A549 (cell line): ENCODE measurements around the gene ZNF827. TPM values are rescaled to one million over a fixed set of nuclear protein-coding genes. Genes with fewer than 3 reads are reported as not detected.
A peak's percentile ranks its signal among the peaks of the same experiment; 100 is the strongest.

Experiments used
- ATAC-seq, 2 experiments: fragments of 200-7000 bp in 1 of 2; fragments of >200 bp in 1 of 2; cut with Nextera tagmentation in 1 of 2; cut with Tn5 transposase in 1 of 2; 3 replicates each; pipeline versions ENCODE4 v1.8.0 to v1.9.1; 2018 to 2020; ENCODE audit warnings: mild to moderate bottlenecking in 1 of 2, moderate library complexity in 1 of 2
- CTCF ChIA-PET: fragments of 300-600 bp; sonication (Branson Sonifier 250); formaldehyde crosslinking; extraction: SDS; loops from one replicate; lab custom pipeline; 2021; ENCODE audit warnings: antibody characterized with exemption, inconsistent platforms; lab: Yijun Ruan, JAX
- POLR2A ChIA-PET: fragments of 350-600 bp; formaldehyde crosslinking; extraction: SDS; loops from one replicate; lab custom pipeline; 2021; ENCODE audit warnings: antibody characterized with exemption, inconsistent platforms; lab: Yijun Ruan, JAX
- DNase-seq, 2 experiments: peaks; one replicate each; pipeline versions ENCODE4 v3.0.0 to v3.0.0-alpha.2; 2011 to 2016; ENCODE audit warnings: low read depth in 1 of 2, low spot score in 1 of 2
- FAIRE-seq: peaks from 2 replicates; lab custom pipeline; 2011; peaks lifted over from hg19 to GRCh38; lab: Jason Lieb, UNC
- H3K27ac ChIP-seq, 2 experiments: fragments of >200 bp; sonication (Bioruptor Twin); formaldehyde crosslinking; 3 replicates each; pipeline ENCODE4 v1.5.1; 2016 to 2017
- H3K4me1 ChIP-seq: fragments of >200 bp; sonication (Bioruptor Twin); formaldehyde crosslinking; 3 replicates; pipeline ENCODE4 v1.6.1; 2016
- H3K4me2 ChIP-seq: fragments of >200 bp; sonication (Bioruptor Twin); formaldehyde crosslinking; 3 replicates; pipeline ENCODE4 v1.6.1; 2016
- H3K4me3 ChIP-seq: fragments of >200 bp; sonication (Bioruptor Twin); formaldehyde crosslinking; 3 replicates; pipeline ENCODE4 v1.5.1; 2016
- H3K9me3 ChIP-seq: fragments of >200 bp; sonication (Bioruptor Twin); formaldehyde crosslinking; 3 replicates; pipeline ENCODE4 v1.6.1; 2016
- BHLHE40 ChIP-seq: IDR thresholded peaks from 2 replicates; pipeline ENCODE4 v1.6.1; 2012; ENCODE audit warnings: low read depth, low read length, inconsistent platforms
- CEBPB ChIP-seq, 2 experiments: fragments of >200 bp in 1 of 2; sonication (Bioruptor Twin) in 1 of 2; formaldehyde crosslinking in 1 of 2; IDR thresholded peaks; 2 replicates each; pipeline ENCODE4 v1.6.1; 2012 to 2016
- EHF ChIP-seq: fragments of 250-450 bp; sonication (Bioruptor Pico); IDR thresholded peaks from 2 replicates; pipeline ENCODE4 v1.5.0; 2020; ENCODE audit warnings: mild to moderate bottlenecking
- EHMT2 ChIP-seq: fragments of 200-600 bp; sonication (generic); IDR thresholded peaks from 2 replicates; pipeline ENCODE4 v1.6.1; 2016; ENCODE audit warnings: antibody characterized with exemption, low read depth, mild to moderate bottlenecking, moderate library complexity
- HOXB13 ChIP-seq: fragments of 250-450 bp; sonication (Bioruptor Pico); IDR thresholded peaks from 2 replicates; pipeline ENCODE4 v1.5.0; 2020; ENCODE audit warnings: low read depth, mild to moderate bottlenecking, moderate library complexity
- JUNB ChIP-seq: fragments of >200 bp; sonication (Bioruptor Twin); formaldehyde crosslinking; IDR thresholded peaks from 2 replicates; pipeline ENCODE4 v1.6.1; 2016
- MYC ChIP-seq: IDR thresholded peaks from 2 replicates; pipeline ENCODE4 v1.6.1; 2012; ENCODE audit warnings: mild to moderate bottlenecking, inconsistent platforms, low read length, improper control_type of control experiment, borderline replicate concordance
- NFE2L2 ChIP-seq: fragments of 150-350 bp; conservative IDR thresholded peaks from 2 replicates; pipeline ENCODE4 v1.6.1; 2014; ENCODE audit warnings: low read length
- NR3C1 ChIP-seq: fragments of >200 bp; sonication (Bioruptor Twin); formaldehyde crosslinking; IDR thresholded peaks from 3 replicates; pipeline ENCODE4 v1.6.1; 2017
- RCOR1 ChIP-seq: fragments of 150-350 bp; IDR thresholded peaks from 2 replicates; pipeline ENCODE4 v1.6.1; 2014; ENCODE audit warnings: antibody characterized with exemption, low read length, low read depth
- RNF2 ChIP-seq: fragments of 200-600 bp; sonication (generic); IDR thresholded peaks from 2 replicates; pipeline ENCODE4 v1.6.1; 2016; ENCODE audit warnings: low read depth, mild to moderate bottlenecking, antibody characterized with exemption, moderate library complexity, borderline replicate concordance
- SMC3 ChIP-seq: fragments of >200 bp; sonication (Bioruptor Twin); formaldehyde crosslinking; IDR thresholded peaks from 3 replicates; pipeline ENCODE4 v1.6.1; 2018; ENCODE audit warnings: inconsistent platforms
- TP53 ChIP-seq: fragments of 250-450 bp; sonication (Bioruptor Pico); IDR thresholded peaks from 2 replicates; pipeline ENCODE4 v1.5.0; 2021; ENCODE audit warnings: mild to moderate bottlenecking, moderate library complexity
- WGBS: methylation state at CpG from one replicate; pipeline ENCODE4 v1.1.6; 2017; ENCODE audit errors: missing lambda C conversion rate; 5-methylcytosine and 5-hydroxymethylcytosine counted together
- polyA plus RNA-seq, 4 experiments: library from polyadenylated mRNA; depleted of rRNA in 3 of 4; stranded (reverse); fragments of >200 nt; fragmentation: RNase III in 1 of 4; extraction: RNeasy Plus Mini Kit Qiagen cat#74134 plus additional on column Dnase treatment in 1 of 4; gene quantifications; 2 replicates in 3 of 4; 3 replicates in 1 of 4; pipeline ENCODE4 v1.2.3, GENCODE V29; 2011 to 2017
- TF ChIP-seq, protein P1 (sequence below): IDR thresholded peaks from 2 replicates; pipeline ENCODE4 v1.6.1; 2012; ENCODE audit warnings: low read depth, borderline replicate concordance
- TF ChIP-seq, protein P2 (sequence below): fragments of 250-450 bp; sonication (Bioruptor Pico); IDR thresholded peaks from 2 replicates; pipeline ENCODE4 v1.5.0; 2021; ENCODE audit warnings: mild to moderate bottlenecking, moderate library complexity, borderline replicate concordance
- TF ChIP-seq, protein P3 (sequence below): fragments of 250-450 bp; sonication (Bioruptor Pico); IDR thresholded peaks from 2 replicates; pipeline ENCODE4 v1.5.0; 2020; ENCODE audit warnings: low read depth, mild to moderate bottlenecking, moderate library complexity

ZNF827 gene
- polyA plus RNA-seq, 2 of the 4 experiments (the other 2 are of a cell fraction), result 3.8 to 4.2 TPM

DNA sequence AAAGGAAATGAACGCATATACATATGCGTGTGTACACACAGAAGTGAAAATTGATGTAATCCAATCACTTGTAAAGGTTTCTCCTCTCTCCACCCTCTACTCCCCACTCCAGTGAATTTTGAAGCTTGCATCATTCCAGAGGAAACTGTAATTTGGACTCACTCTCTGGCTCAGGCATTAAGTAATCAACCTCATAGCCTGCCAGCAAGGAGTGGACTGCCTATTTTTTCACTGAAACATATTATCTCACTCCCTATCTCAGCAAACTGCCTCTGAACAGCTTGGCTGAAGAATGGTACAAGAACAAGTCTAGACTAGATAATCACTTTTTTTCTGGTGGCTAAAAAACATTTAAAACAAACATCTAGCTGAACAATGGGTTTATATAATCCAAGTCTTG is 134.5 kb downstream of the ZNF827 start:
- peak overlapping the region; percentile 60 for H3K4me2 ChIP-seq
- 0 out of 4 replicates have a peak, but pooled peaks of 1 of the 2 experiments have one; percentile 30 for TF ChIP-seq CEBPB (IDR thresholded peaks at IDR 0.05)
- TF ChIP-seq RCOR1, result no peak
- H3K4me1 ChIP-seq, result peaks cover 51% of the 10 kb centered on the region
- H3K9me3 ChIP-seq, result peaks cover 4% of the 10 kb centered on the region; the same call in 2 of the 3 replicates
- no peak overlapping the region for H3K4me3 ChIP-seq
- DNase-seq, result peak in 1 of 2 experiments; percentile 11
- no peak for FAIRE-seq
- H3K27ac ChIP-seq, result peak overlapping the region; percentile 54 to 73; a peak in 4 of 6 replicates
- WGBS, result 85% methylated on average over 2 of the region's 2 CpGs
- no peak for ATAC-seq
- POLR2A ChIA-PET, result no interaction called here
- CTCF ChIA-PET, result interaction anchor here (1.1 kb wide), 1 partner anchor 570 kb away, joined by 3 read pairs; no protein-coding TSS in a partner anchor

DNA sequence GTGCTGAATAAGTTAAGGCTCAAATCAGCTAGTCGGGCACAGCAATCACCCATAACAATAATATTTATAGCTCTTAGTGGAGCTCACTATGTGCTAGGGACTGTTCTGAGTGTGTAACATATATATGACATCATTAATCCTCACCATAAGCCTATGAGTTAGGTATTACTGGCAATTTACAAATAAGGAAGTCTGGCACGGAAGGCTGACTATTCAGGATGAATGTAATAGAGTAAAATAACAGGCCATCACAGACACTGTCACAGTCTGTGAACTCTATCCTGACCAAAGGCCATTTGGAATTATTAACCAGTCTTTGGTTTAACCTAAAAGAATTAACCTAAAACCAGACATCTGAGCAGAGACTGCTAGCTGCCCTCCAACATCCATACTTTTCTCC is 139.4 kb downstream of the ZNF827 start:
- ATAC-seq (no peak), FAIRE-seq (no peak), DNase-seq (no peak)
- Histone ChIP-seq H3K27ac (no peak overlapping the region), H3K4me1 (peaks cover 9% of the 10 kb centered on the region), H3K4me2 (no peak overlapping the region), H3K9me3 (no peaks in the 10 kb centered on the region), H3K4me3 (no peak overlapping the region)
- POLR2A ChIA-PET, result no interaction called here
- 86% methylated on average over 2 of the region's 2 CpGs for WGBS
- CTCF ChIA-PET, result interaction anchor here (0.9 kb wide), 1 partner anchor 143 kb away, joined by 3 read pairs; no protein-coding TSS in a partner anchor
- TF ChIP-seq JUNB (no peak), TP53 (CRISPR knock-in tag) (no peak), BHLHE40 (no peak), NR3C1 (no peak), MYC (no peak), SMC3 (no peak), RNF2 (no peak), EHF (CRISPR knock-in tag) (no peak)
- TF ChIP-seq, protein P1, sequence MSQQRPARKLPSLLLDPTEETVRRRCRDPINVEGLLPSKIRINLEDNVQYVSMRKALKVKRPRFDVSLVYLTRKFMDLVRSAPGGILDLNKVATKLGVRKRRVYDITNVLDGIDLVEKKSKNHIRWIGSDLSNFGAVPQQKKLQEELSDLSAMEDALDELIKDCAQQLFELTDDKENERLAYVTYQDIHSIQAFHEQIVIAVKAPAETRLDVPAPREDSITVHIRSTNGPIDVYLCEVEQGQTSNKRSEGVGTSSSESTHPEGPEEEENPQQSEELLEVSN, result no peak
- TF ChIP-seq, protein P2, sequence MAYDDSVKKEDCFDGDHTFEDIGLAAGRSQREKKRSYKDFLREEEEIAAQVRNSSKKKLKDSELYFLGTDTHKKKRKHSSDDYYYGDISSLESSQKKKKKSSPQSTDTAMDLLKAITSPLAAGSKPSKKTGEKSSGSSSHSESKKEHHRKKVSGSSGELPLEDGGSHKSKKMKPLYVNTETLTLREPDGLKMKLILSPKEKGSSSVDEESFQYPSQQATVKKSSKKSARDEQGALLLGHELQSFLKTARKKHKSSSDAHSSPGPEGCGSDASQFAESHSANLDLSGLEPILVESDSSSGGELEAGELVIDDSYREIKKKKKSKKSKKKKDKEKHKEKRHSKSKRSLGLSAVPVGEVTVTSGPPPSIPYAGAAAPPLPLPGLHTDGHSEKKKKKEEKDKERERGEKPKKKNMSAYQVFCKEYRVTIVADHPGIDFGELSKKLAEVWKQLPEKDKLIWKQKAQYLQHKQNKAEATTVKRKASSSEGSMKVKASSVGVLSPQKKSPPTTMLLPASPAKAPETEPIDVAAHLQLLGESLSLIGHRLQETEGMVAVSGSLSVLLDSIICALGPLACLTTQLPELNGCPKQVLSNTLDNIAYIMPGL, result no peak
- TF ChIP-seq, protein P3, sequence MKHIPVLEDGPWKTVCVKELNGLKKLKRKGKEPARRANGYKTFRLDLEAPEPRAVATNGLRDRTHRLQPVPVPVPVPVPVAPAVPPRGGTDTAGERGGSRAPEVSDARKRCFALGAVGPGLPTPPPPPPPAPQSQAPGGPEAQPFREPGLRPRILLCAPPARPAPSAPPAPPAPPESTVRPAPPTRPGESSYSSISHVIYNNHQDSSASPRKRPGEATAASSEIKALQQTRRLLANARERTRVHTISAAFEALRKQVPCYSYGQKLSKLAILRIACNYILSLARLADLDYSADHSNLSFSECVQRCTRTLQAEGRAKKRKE, result no peak

DNA sequence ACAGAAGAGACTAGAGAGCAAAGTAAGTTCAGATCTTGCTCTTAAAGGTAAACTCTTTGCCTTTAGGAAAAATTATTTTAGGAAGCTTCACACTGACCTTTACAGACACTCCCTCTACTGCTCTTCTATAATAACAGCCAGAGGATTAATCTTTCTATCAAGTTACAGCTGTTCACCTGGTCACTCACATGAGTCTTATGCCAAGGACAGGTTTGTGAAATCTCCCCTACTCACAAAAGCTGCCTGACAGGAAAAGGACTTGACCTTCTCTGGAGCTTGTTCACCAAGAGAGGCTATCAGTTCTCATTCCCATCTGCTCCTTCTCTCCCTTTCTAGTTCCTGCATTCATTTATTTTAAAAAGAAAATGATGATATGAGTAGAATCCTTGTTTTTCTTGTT is 141.3 kb downstream of the ZNF827 start:
- DNase-seq, result no peak
- H3K4me3 ChIP-seq, result no peak overlapping the region
- no peaks in the 10 kb centered on the region for H3K9me3 ChIP-seq
- TF ChIP-seq SMC3, result no peak
- no peak for TF ChIP-seq EHMT2
- TF ChIP-seq HOXB13 (CRISPR knock-in tag), result no peak
- TF ChIP-seq NR3C1, result no peak
- no peaks in the 10 kb centered on the region for H3K4me1 ChIP-seq
- ChIA-PET POLR2A (no interaction called here), CTCF (no interaction called here)
- FAIRE-seq, result no peak
- no peak overlapping the region for H3K27ac ChIP-seq
- ATAC-seq, result no peak
- no peak overlapping the region for H3K4me2 ChIP-seq

DNA sequence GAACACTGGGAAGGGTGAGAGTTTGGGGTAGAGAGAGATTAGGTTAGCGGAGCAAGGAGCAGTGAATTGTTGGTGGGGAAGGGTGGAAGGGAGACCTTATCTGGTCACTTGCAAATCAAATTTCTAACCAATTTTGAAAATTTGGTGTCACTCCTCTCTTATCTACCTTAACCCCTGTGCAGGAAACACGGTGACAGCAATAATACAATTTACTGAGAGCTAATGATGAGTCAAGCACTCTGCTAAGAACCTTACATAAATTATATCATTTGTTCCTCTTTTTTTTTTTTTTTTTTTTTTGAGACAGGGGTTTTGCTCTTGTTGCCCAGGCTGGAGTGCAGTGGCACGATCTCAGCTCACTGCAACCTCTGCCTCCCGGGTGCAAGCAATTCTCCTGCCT is 142.3 kb downstream of the ZNF827 start:
- H3K4me2 ChIP-seq, result no peak overlapping the region
- ATAC-seq (no peak), DNase-seq (no peak), FAIRE-seq (no peak)
- ChIA-PET CTCF (no interaction called here), POLR2A (no interaction called here)
- no peak overlapping the region for H3K4me3 ChIP-seq
- no peak for TF ChIP-seq JUNB
- no peak for TF ChIP-seq EHF (CRISPR knock-in tag)
- TF ChIP-seq RNF2, result no peak
- no peak for TF ChIP-seq NFE2L2
- no peak overlapping the region for H3K27ac ChIP-seq
- H3K4me1 ChIP-seq, result no peaks in the 10 kb centered on the region
- WGBS, result 94% methylated on average over 3 of the region's 4 CpGs
- no peaks in the 10 kb centered on the region for H3K9me3 ChIP-seq
